Right atrium auricular region (tissue), 2 donors: ENCODE results near the gene HSF2. TPM values are rescaled to one million over a fixed set of nuclear protein-coding genes. Genes with fewer than 3 reads are reported as not detected.

Experiments used
- DNase-seq: peaks from one replicate; pipeline ENCODE4 v3.0.0-alpha.2; 2019; ENCODE audit warnings: low spot score
- H3K27ac ChIP-seq, 2 donors: fragments of 200-600 bp; sonication (generic); 1 replicate in 1 of 2; 2 replicates in 1 of 2; pipeline ENCODE4 v1.5.1; 2016 to 2019
- H3K27me3 ChIP-seq, 2 donors: fragments of 200-600 bp; sonication (generic); one replicate each; pipeline versions ENCODE4 v1.5.1 to v1.6.0; 2017 to 2019
- H3K36me3 ChIP-seq: fragments of 200-600 bp; sonication (generic); one replicate; pipeline ENCODE4 v1.5.1; 2016
- H3K4me1 ChIP-seq, 2 donors: fragments of 200-600 bp; sonication (generic); one replicate each; pipeline versions ENCODE4 v1.5.1 to v1.6.0; 2017 to 2019
- H3K4me3 ChIP-seq, 2 donors: fragments of 200-600 bp; sonication (generic); 1 replicate in 1 of 2; 2 replicates in 1 of 2; pipeline ENCODE4 v1.5.1; 2017 to 2019; ENCODE audit warnings: mild to moderate bottlenecking in 1 of 2, moderate library complexity in 1 of 2
- H3K9me3 ChIP-seq, 2 donors: fragments of 200-600 bp; sonication (generic); one replicate each; pipeline ENCODE4 v1.5.1; 2019
- CTCF ChIP-seq, 2 donors: fragments of 200-600 bp; sonication (generic); IDR thresholded peaks; one replicate each; pipeline ENCODE4 v1.5.1; 2019; ENCODE audit warnings: antibody characterized with exemption in 2 of 2
- total RNA-seq, 2 donors: library from RNA; depleted of rRNA; stranded (reverse); fragments of >200 nt; gene quantifications; one replicate each; pipeline ENCODE4 v1.1.0, GENCODE V29; 2016

The HSF2 gene
- total RNA-seq, 2 donors from 2014 or later: 37.5 to 65.9 TPM

GRCh38 chr6:122381494-122382265 lies 17.8 kb upstream of the HSF2 start:
- peak; percentile 82 to 85 for TF ChIP-seq CTCF (IDR thresholded peaks at IDR 0.05)
- Histone ChIP-seq H3K36me3 (no peaks in the 10 kb centered on the region), H3K27ac (no peak overlapping the region), H3K9me3 (no peaks in the 10 kb centered on the region), H3K27me3 (no peaks in the 10 kb centered on the region), H3K4me3 (no peak overlapping the region), H3K4me1 (no peaks in the 10 kb centered on the region)
- DNase-seq: no peak

- H3K4me1 ChIP-seq: no peaks in the 10 kb centered on the region
- no peaks in the 10 kb centered on the region for H3K36me3 ChIP-seq
- H3K27ac ChIP-seq: no peak overlapping the region
- no peaks in the 10 kb centered on the region for H3K9me3 ChIP-seq
- no peak for DNase-seq
- no peak for TF ChIP-seq CTCF (IDR thresholded peaks at IDR 0.05)
- no peak overlapping the region for H3K4me3 ChIP-seq
- H3K27me3 ChIP-seq: no peaks in the 10 kb centered on the region
Observed at GRCh38 chr6:122385857-122386612, 13.4 kb upstream of the HSF2 start.

- no peak for TF ChIP-seq CTCF (IDR thresholded peaks at IDR 0.05)
- H3K27ac ChIP-seq: no peak overlapping the region
Observed at GRCh38 chr6:122388945-122389344, 10.5 kb upstream of the HSF2 start.

GRCh38 chr6:122389704-122390372 lies 9.6 kb upstream of the HSF2 start:
- DNase-seq: no peak
- no peaks in the 10 kb centered on the region for H3K9me3 ChIP-seq
- no peaks in the 10 kb centered on the region for H3K4me1 ChIP-seq
- no peaks in the 10 kb centered on the region for H3K36me3 ChIP-seq
- H3K27ac ChIP-seq: no peak overlapping the region
- TF ChIP-seq CTCF (IDR thresholded peaks at IDR 0.05): no peak
- no peak overlapping the region for H3K4me3 ChIP-seq
- H3K27me3 ChIP-seq: no peaks in the 10 kb centered on the region

More at GRCh38 chr6:122388945-122389344, 10.5 kb upstream of the HSF2 start:
- Histone ChIP-seq H3K4me1 (no peaks in the 10 kb centered on the region), H3K27me3 (no peaks in the 10 kb centered on the region), H3K36me3 (no peaks in the 10 kb centered on the region), H3K9me3 (no peaks in the 10 kb centered on the region), H3K4me3 (no peak overlapping the region)
- DNase-seq: no peak

- no peaks in the 10 kb centered on the region for H3K4me1 ChIP-seq
- H3K9me3 ChIP-seq: no peaks in the 10 kb centered on the region
- H3K27ac ChIP-seq: no peak overlapping the region
- H3K27me3 ChIP-seq: no peaks in the 10 kb centered on the region
- no peak for TF ChIP-seq CTCF (IDR thresholded peaks at IDR 0.05)
- no peak overlapping the region for H3K4me3 ChIP-seq
- H3K36me3 ChIP-seq: no peaks in the 10 kb centered on the region
- DNase-seq: no peak
Observed at GRCh38 chr6:122392564-122393350, 6.7 kb upstream of the HSF2 start.
